ENCODE measurements around the gene FRZB. TPM values are rescaled to one million over a fixed set of nuclear protein-coding genes. Genes with fewer than 3 reads are reported as not detected.

Gene FRZB
- total RNA-seq, 1 experiment from 2014 or later, result 1.8 TPM

GRCh38 chr2:182866095-182866460, 359 bp downstream of the FRZB start:
- no peak for DNase-seq (ENCODE audit: low spot score)
- POLR2A ChIA-PET (ENCODE audit: low non-redundant PET), result interaction anchor here (0.5 kb wide), 1 partner anchor 26 kb away, joined by 3 read pairs; no protein-coding TSS in a partner anchor
- Histone ChIP-seq H3K4me1 (ENCODE audit: insufficient read depth, low read length, poor library complexity, severe bottlenecking) (peaks cover 21% of the 10 kb centered on the region), H3K4me3 (ENCODE audit: low read depth, low read length, poor library complexity, severe bottlenecking) (peak overlapping the region; percentile 50), H3K9me3 (ENCODE audit: low read depth, low read length, poor library complexity, severe bottlenecking) (no peaks in the 10 kb centered on the region), H3K36me3 (ENCODE audit: insufficient read depth, low read length, poor library complexity, severe bottlenecking) (no peaks in the 10 kb centered on the region), H3K27me3 (replicated peaks; ENCODE audit: insufficient read depth, low read depth, low read length, poor library complexity) (no peaks in the 10 kb centered on the region), H3K27ac (ENCODE audit: low read depth, low read length, poor library complexity, severe bottlenecking) (no peak overlapping the region)
- no peak for TF ChIP-seq CTCF (conservative IDR thresholded peaks at IDR 0.05; ENCODE audit: low read depth, low read length)
- no TSS peak for BruUV-seq (replicated peaks)
- intact Hi-C loops (cut with micrococcal nuclease; ENCODE audit: unreplicated experiment), result loop anchor here (5.0 kb wide), 1 partner anchor 79 kb away; no protein-coding TSS in a partner anchor
- CTCF ChIA-PET, result no interaction called here

GRCh38 chr2:182864949-182865570, 1.4 kb downstream of the FRZB start:
- BruUV-seq (replicated peaks), result no TSS peak
- no peak for DNase-seq (ENCODE audit: low spot score)
- TF ChIP-seq EZH2 (IDR thresholded peaks at IDR 0.05; ENCODE audit: borderline replicate concordance, low read depth, low read length, poor library complexity, severe bottlenecking) (no peak), CTCF (conservative IDR thresholded peaks at IDR 0.05; ENCODE audit: low read depth, low read length) (no peak)
- Histone ChIP-seq H3K9me3 (ENCODE audit: low read depth, low read length, poor library complexity, severe bottlenecking) (no peaks in the 10 kb centered on the region), H3K27ac (ENCODE audit: low read depth, low read length, poor library complexity, severe bottlenecking) (no peak overlapping the region), H3K36me3 (ENCODE audit: insufficient read depth, low read length, poor library complexity, severe bottlenecking) (no peaks in the 10 kb centered on the region), H3K27me3 (replicated peaks; ENCODE audit: insufficient read depth, low read depth, low read length, poor library complexity) (no peaks in the 10 kb centered on the region), H3K4me3 (ENCODE audit: low read depth, low read length, poor library complexity, severe bottlenecking) (peak overlapping the region; percentile 50), H3K4me1 (ENCODE audit: insufficient read depth, low read length, poor library complexity, severe bottlenecking) (peaks cover 21% of the 10 kb centered on the region)
- POLR2A ChIA-PET (ENCODE audit: low non-redundant PET), result no interaction called here
- intact Hi-C loops (cut with micrococcal nuclease; ENCODE audit: unreplicated experiment), result loop anchor here (5.0 kb wide), 1 partner anchor 78 kb away; no protein-coding TSS in a partner anchor
- CTCF ChIA-PET, result no interaction called here

GRCh38 chr2:182863642-182864041, 2.8 kb downstream of the FRZB start:
- BruUV-seq (replicated peaks), result no TSS peak
- no peak overlapping the region for H3K27ac ChIP-seq (ENCODE audit: low read depth, low read length, poor library complexity, severe bottlenecking)
- POLR2A ChIA-PET (ENCODE audit: low non-redundant PET), result no interaction called here

More at GRCh38 chr2:182863642-182864041, 2.8 kb downstream of the FRZB start:
- no peak for DNase-seq (ENCODE audit: low spot score)
- Histone ChIP-seq H3K4me1 (ENCODE audit: insufficient read depth, low read length, poor library complexity, severe bottlenecking) (peaks cover 21% of the 10 kb centered on the region), H3K9me3 (ENCODE audit: low read depth, low read length, poor library complexity, severe bottlenecking) (no peaks in the 10 kb centered on the region), H3K36me3 (ENCODE audit: insufficient read depth, low read length, poor library complexity, severe bottlenecking) (no peaks in the 10 kb centered on the region), H3K27me3 (replicated peaks; ENCODE audit: insufficient read depth, low read depth, low read length, poor library complexity) (no peaks in the 10 kb centered on the region), H3K4me3 (ENCODE audit: low read depth, low read length, poor library complexity, severe bottlenecking) (no peak overlapping the region)
- CTCF ChIA-PET, result no interaction called here
- intact Hi-C loops (cut with micrococcal nuclease; ENCODE audit: unreplicated experiment), result no loop called here
- TF ChIP-seq CTCF (conservative IDR thresholded peaks at IDR 0.05; ENCODE audit: low read depth, low read length), result no peak
- TF ChIP-seq EZH2 (IDR thresholded peaks at IDR 0.05; ENCODE audit: borderline replicate concordance, low read depth, low read length, poor library complexity, severe bottlenecking), result no peak
